SU-DHL-6 (cell line): Measurements from ENCODE around the gene GGN.

Source experiments
- H2AFZ ChIP-seq: fragments of 200-600 bp; sonication (generic); 2 replicates; pipeline ENCODE4 v1.6.1; 2014; ENCODE audit warnings: low read depth, mild to moderate bottlenecking, moderate library complexity, mixed read lengths, antibody characterized with exemption, low read length; ENCODE audit not compliant: severe bottlenecking
- H3F3A ChIP-seq: fragments of 200-600 bp; shearing (Covaris generic); 2 replicates; pipeline ENCODE4 v1.6.0; 2016; ENCODE audit warnings: antibody characterized with exemption, mild to moderate bottlenecking; ENCODE audit not compliant: insufficient read depth
- H3K27ac ChIP-seq: fragments of 200-600 bp; sonication (generic); 2 replicates; pipeline ENCODE4 v1.5.1; 2016; ENCODE audit warnings: low read depth, mild to moderate bottlenecking, low read length, moderate library complexity, mixed read lengths
- H3K27me3 ChIP-seq: fragments of 200-600 bp; sonication (generic), shearing (Covaris generic); 2 replicates; pipeline ENCODE4 v1.6.0; 2014; ENCODE audit warnings: mild to moderate bottlenecking, low read length
- H3K36me3 ChIP-seq: fragments of 200-600 bp; sonication (generic); 2 replicates; pipeline ENCODE4 v1.6.1; 2014; ENCODE audit warnings: mild to moderate bottlenecking, low read length, mixed read lengths
- H3K4me2 ChIP-seq: fragments of 300-600, 200-600 bp; shearing (Covaris generic), sonication (generic); 2 replicates; pipeline ENCODE4 v1.6.0; 2014; ENCODE audit warnings: low read length, low read depth, mild to moderate bottlenecking; ENCODE audit not compliant: poor library complexity, severe bottlenecking
- H3K4me3 ChIP-seq: fragments of 200-600 bp; sonication (generic); 2 replicates; pipeline ENCODE4 v1.5.1; 2014; ENCODE audit warnings: antibody characterized with exemption, low read length, mild to moderate bottlenecking, mixed read lengths; ENCODE audit not compliant: insufficient read depth, poor library complexity, severe bottlenecking
- H3K79me2 ChIP-seq: fragments of 200-600 bp; sonication (generic); 2 replicates; pipeline ENCODE4 v1.6.1; 2014; ENCODE audit warnings: mild to moderate bottlenecking, low read length, moderate library complexity; ENCODE audit not compliant: insufficient read depth
- H3K9ac ChIP-seq: fragments of 200-600 bp; sonication (generic); 2 replicates; pipeline ENCODE4 v1.7.0; 2014; ENCODE audit warnings: mild to moderate bottlenecking, low read length
- H3K9me2 ChIP-seq: fragments of 200-600 bp; sonication (generic); replicated peaks from 2 replicates; pipeline ENCODE4 v1.6.1; 2014; ENCODE audit warnings: low read length; ENCODE audit not compliant: insufficient read depth
- H3K9me3 ChIP-seq: fragments of 200-600 bp; sonication (generic); 2 replicates; pipeline ENCODE4 v1.6.1; 2014; ENCODE audit warnings: low read length, mixed read lengths; ENCODE audit not compliant: insufficient read depth
- H4K20me1 ChIP-seq: fragments of 200-600 bp; sonication (generic); 2 replicates; pipeline ENCODE4 v1.6.1; 2014; ENCODE audit warnings: low read depth, mild to moderate bottlenecking, antibody characterized with exemption, low read length, moderate library complexity, mixed read lengths
- EZH2phosphoT487 ChIP-seq: fragments of 200-600 bp; sonication (generic), shearing (Covaris generic); conservative IDR thresholded peaks from 2 replicates; pipeline ENCODE4 v1.6.1; 2018; ENCODE audit warnings: mild to moderate bottlenecking, antibody characterized with exemption, low read length, moderate library complexity, mixed read lengths
- TF ChIP-seq, protein P1 (sequence below): fragments of 200-600 bp; sonication (generic); IDR thresholded peaks from one replicate; pipeline ENCODE4 v1.5.1; 2017; ENCODE audit warnings: antibody characterized with exemption, mild to moderate bottlenecking, low read length, moderate library complexity; ENCODE audit not compliant: insufficient read depth, poor library complexity, severe bottlenecking

GGN gene

DNA sequence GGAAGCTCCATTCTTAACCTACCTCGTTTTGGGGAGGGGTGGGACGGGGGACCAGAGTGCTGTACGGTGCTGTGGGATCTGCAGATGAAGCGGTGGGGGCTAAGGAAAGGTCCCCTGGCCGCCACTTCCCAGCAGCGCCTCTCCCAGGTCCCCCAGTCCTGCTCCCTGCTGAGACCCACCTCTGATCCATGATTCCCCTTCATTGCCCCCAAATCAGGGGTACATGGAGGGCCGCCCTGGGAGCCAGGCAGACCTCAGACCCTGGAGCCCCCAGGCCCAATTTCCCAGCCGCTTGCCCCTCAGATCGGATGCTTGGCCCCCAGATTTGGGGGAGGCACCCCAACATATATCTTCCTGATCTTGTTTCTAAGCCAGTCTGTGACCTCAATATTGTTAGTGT, 11.2 kb upstream of the GGN start:
- H3K9me3 ChIP-seq = no peaks in the 10 kb centered on the region
- H3K27me3 ChIP-seq = no peaks in the 10 kb centered on the region
- H3F3A ChIP-seq = no peaks in the 10 kb centered on the region
- no peak overlapping the region for H3K27ac ChIP-seq
- no peaks in the 10 kb centered on the region for H3K36me3 ChIP-seq
- TF ChIP-seq, protein P1, sequence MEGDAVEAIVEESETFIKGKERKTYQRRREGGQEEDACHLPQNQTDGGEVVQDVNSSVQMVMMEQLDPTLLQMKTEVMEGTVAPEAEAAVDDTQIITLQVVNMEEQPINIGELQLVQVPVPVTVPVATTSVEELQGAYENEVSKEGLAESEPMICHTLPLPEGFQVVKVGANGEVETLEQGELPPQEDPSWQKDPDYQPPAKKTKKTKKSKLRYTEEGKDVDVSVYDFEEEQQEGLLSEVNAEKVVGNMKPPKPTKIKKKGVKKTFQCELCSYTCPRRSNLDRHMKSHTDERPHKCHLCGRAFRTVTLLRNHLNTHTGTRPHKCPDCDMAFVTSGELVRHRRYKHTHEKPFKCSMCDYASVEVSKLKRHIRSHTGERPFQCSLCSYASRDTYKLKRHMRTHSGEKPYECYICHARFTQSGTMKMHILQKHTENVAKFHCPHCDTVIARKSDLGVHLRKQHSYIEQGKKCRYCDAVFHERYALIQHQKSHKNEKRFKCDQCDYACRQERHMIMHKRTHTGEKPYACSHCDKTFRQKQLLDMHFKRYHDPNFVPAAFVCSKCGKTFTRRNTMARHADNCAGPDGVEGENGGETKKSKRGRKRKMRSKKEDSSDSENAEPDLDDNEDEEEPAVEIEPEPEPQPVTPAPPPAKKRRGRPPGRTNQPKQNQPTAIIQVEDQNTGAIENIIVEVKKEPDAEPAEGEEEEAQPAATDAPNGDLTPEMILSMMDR = no peak
- TF ChIP-seq EZH2phosphoT487 = no peak
- H4K20me1 ChIP-seq = no peaks in the 10 kb centered on the region
- H3K4me2 ChIP-seq = no peak overlapping the region
- no peak overlapping the region for H3K9ac ChIP-seq
- H3K4me3 ChIP-seq = no peak overlapping the region
- no peaks in the 10 kb centered on the region for H3K9me2 ChIP-seq
- no peak overlapping the region for H2AFZ ChIP-seq
- H3K79me2 ChIP-seq = no peaks in the 10 kb centered on the region

DNA sequence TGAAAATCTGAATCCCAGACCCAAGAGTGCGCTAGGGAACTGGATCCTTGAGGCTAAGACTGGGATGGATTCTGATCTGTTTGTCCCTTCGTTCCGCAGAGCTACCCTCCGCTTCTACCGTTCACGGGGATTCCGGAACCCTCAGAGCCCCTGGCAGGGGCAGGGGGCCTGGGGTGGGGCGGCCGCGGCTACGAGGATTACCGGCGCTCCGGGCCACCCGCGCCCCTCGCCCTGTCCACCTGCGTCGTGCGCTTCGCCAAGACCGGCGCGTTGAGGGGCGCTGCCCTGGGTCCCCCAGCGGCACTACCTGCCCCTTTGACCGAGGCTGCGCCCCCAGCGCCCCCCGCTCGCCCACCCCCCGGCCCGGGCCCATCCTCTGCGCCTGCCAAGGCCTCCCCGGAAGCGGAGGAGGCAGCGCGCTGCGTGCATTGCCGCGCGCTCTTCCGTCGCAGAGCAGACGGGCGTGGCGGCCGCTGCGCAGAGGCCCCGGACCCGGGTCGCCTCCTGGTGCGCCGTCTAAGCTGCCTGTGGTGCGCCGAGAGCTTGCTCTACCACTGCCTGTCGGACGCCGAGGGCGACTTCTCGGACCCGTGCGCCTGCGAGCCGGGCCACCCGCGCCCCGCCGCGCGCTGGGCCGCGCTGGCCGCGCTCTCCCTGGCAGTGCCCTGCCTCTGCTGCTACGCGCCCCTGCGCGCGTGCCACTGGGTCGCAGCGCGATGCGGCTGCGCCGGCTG, 7.7 kb upstream of the GGN start:
- Histone ChIP-seq H3K27me3 (no peaks in the 10 kb centered on the region), H3K27ac (no peak overlapping the region), H3K79me2 (no peaks in the 10 kb centered on the region), H3K9me2 (no peaks in the 10 kb centered on the region), H3K4me3 (no peak overlapping the region), H2AFZ (no peak overlapping the region), H4K20me1 (no peaks in the 10 kb centered on the region), H3K9me3 (no peaks in the 10 kb centered on the region), H3F3A (no peaks in the 10 kb centered on the region), H3K4me2 (no peak overlapping the region), H3K9ac (no peak overlapping the region), H3K36me3 (no peaks in the 10 kb centered on the region)
- TF ChIP-seq, protein P1 = no peak
- no peak for TF ChIP-seq EZH2phosphoT487

DNA sequence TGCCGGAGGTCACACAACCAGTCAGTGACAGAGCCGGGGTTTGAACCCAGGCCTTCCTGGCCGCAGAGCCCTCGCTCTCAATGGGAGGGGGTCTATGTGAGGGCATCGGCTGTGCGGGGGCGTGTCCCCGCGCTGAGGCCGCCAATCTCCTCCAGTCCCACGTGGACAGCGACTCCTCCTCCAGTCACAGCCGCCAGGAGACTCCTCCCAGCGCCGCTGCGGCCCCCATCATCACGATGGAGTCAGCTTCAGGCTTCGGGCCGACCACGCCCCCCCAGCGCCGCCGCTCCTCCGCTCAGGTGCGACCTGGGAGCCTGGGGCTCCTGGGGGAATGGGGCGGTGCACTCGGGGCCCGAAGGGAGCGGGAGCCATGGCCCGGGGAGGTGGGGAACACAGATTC, 6.7 kb upstream of the GGN start:
- H3K4me3 ChIP-seq = no peak overlapping the region

More for the DNA sequence above, 6.7 kb upstream of the GGN start:
- no peaks in the 10 kb centered on the region for H3K9me3 ChIP-seq
- no peaks in the 10 kb centered on the region for H4K20me1 ChIP-seq
- H3K9ac ChIP-seq = no peak overlapping the region
- no peak overlapping the region for H3K27ac ChIP-seq
- H3K79me2 ChIP-seq = no peaks in the 10 kb centered on the region
- no peaks in the 10 kb centered on the region for H3K9me2 ChIP-seq
- no peaks in the 10 kb centered on the region for H3F3A ChIP-seq
- no peak overlapping the region for H3K4me2 ChIP-seq
- no peak overlapping the region for H2AFZ ChIP-seq
- TF ChIP-seq, protein P1 = no peak
- TF ChIP-seq EZH2phosphoT487 = no peak
- no peaks in the 10 kb centered on the region for H3K27me3 ChIP-seq
- H3K36me3 ChIP-seq = no peaks in the 10 kb centered on the region
